Measurements from ENCODE around the gene LRCH3.

GRCh38 chr3:197794115-197794514, 3.1 kb downstream of the LRCH3 start:
- TF ChIP-seq CTCF (IDR thresholded peaks at IDR 0.05) (no peak), POLR2A (IDR thresholded peaks at IDR 0.05) (no peak)
